Liver (tissue), 9 donors: Measurements from ENCODE around the gene PRKN. TPM values are rescaled to one million over a fixed set of nuclear protein-coding genes. Genes with fewer than 3 reads are reported as not detected.

Experiments used
- DNase-seq: peaks from one replicate; pipeline ENCODE4 v3.0.0-alpha.2; 2017; ENCODE audit warnings: low spot score
- H3K27ac ChIP-seq, 2 donors: one replicate each; pipeline ENCODE4 v1.7.0; 2013; ENCODE audit warnings: inconsistent platforms in 2 of 2, low read length in 2 of 2, control low read depth in 1 of 2, low read depth in 1 of 2, mild to moderate bottlenecking in 1 of 2
- H3K27me3 ChIP-seq, 4 donors: one replicate each; pipeline versions ENCODE4 v1.6.1 to v1.7.0; 2013; ENCODE audit warnings: low read length in 3 of 4, inconsistent platforms in 1 of 4, mild to moderate bottlenecking in 1 of 4, moderate library complexity in 1 of 4; ENCODE audit not compliant: control insufficient read depth in 4 of 4, insufficient read depth in 4 of 4
- H3K36me3 ChIP-seq, 4 donors: one replicate each; pipeline versions ENCODE4 v1.6.1 to v1.7.0; 2013; ENCODE audit warnings: low read length in 3 of 4, mild to moderate bottlenecking in 3 of 4, low read depth in 1 of 4, moderate library complexity in 1 of 4; ENCODE audit not compliant: control insufficient read depth in 4 of 4, insufficient read depth in 3 of 4
- H3K4me1 ChIP-seq, 4 donors: one replicate each; pipeline versions ENCODE4 v1.6.1 to v1.7.0; 2013; ENCODE audit warnings: low read length in 3 of 4, mild to moderate bottlenecking in 3 of 4, moderate library complexity in 1 of 4; ENCODE audit not compliant: control insufficient read depth in 4 of 4, insufficient read depth in 4 of 4
- H3K4me3 ChIP-seq, 3 donors: one replicate each; pipeline versions ENCODE4 v1.6.1 to v1.7.0; 2013; ENCODE audit warnings: low read length in 3 of 3, control low read depth in 1 of 3, low read depth in 1 of 3, mild to moderate bottlenecking in 1 of 3
- H3K9ac ChIP-seq, 2 donors: one replicate each; pipeline ENCODE4 v1.7.0; 2013; ENCODE audit warnings: low read length in 2 of 2, mild to moderate bottlenecking in 2 of 2, moderate library complexity in 2 of 2, control low read depth in 1 of 2, low read depth in 1 of 2
- H3K9me3 ChIP-seq, 4 donors: one replicate each; pipeline versions ENCODE4 v1.6.1 to v1.7.0; 2013; ENCODE audit warnings: low read length in 3 of 4; ENCODE audit not compliant: control insufficient read depth in 4 of 4
- EGR1 ChIP-seq, 2 donors: IDR thresholded peaks; 2 replicates each; pipeline ENCODE4 v1.6.1; 2016 to 2018; ENCODE audit warnings: antibody characterized with exemption in 2 of 2, low read depth in 2 of 2
- FOXA1 ChIP-seq: IDR thresholded peaks from 2 replicates; pipeline ENCODE4 v1.6.1; 2016; ENCODE audit warnings: antibody characterized with exemption
- FOXA2 ChIP-seq: IDR thresholded peaks from 2 replicates; pipeline ENCODE4 v1.6.1; 2016; ENCODE audit warnings: antibody characterized with exemption
- GABPA ChIP-seq, 2 donors: IDR thresholded peaks in 1 of 2; conservative IDR thresholded peaks in 1 of 2; 2 replicates each; pipeline ENCODE4 v1.6.1; 2016; ENCODE audit warnings: antibody characterized with exemption in 2 of 2, mild to moderate bottlenecking in 1 of 2, moderate library complexity in 1 of 2
- HNF4A ChIP-seq, 2 donors: conservative IDR thresholded peaks; 2 replicates each; pipeline ENCODE4 v1.6.1; 2016; ENCODE audit warnings: antibody characterized with exemption in 2 of 2, mild to moderate bottlenecking in 2 of 2
- HNF4G ChIP-seq: IDR thresholded peaks from 2 replicates; pipeline ENCODE4 v1.6.1; 2016; ENCODE audit warnings: antibody characterized with exemption
- JUND ChIP-seq, 2 donors: IDR thresholded peaks; 2 replicates each; pipeline ENCODE4 v1.6.1; 2016; ENCODE audit warnings: antibody characterized with exemption in 2 of 2
- NR2F2 ChIP-seq: IDR thresholded peaks from 2 replicates; pipeline ENCODE4 v1.6.1; 2016; ENCODE audit warnings: antibody characterized with exemption
- RAD21 ChIP-seq, 2 donors: IDR thresholded peaks; 2 replicates each; pipeline ENCODE4 v1.6.1; 2016; ENCODE audit warnings: antibody characterized with exemption in 2 of 2, mild to moderate bottlenecking in 2 of 2
- RXRA ChIP-seq, 2 donors: IDR thresholded peaks; 2 replicates each; pipeline ENCODE4 v1.6.1; 2017 to 2018; ENCODE audit warnings: antibody characterized with exemption in 2 of 2, mild to moderate bottlenecking in 1 of 2
- SP1 ChIP-seq: IDR thresholded peaks from 2 replicates; pipeline ENCODE4 v1.6.1; 2018; ENCODE audit warnings: antibody characterized with exemption, mild to moderate bottlenecking
- TAF1 ChIP-seq: conservative IDR thresholded peaks from 2 replicates; pipeline ENCODE4 v1.6.1; 2016; ENCODE audit warnings: antibody characterized with exemption, mild to moderate bottlenecking
- YY1 ChIP-seq: IDR thresholded peaks from 2 replicates; pipeline ENCODE4 v1.6.1; 2016; ENCODE audit warnings: antibody characterized with exemption, mild to moderate bottlenecking
- WGBS: extraction: QIAGEN DNeasy Blood & Tissue Kit; methylation state at CpG from one replicate; pipeline ENCODE4 v1.1.7; 2013; 5-methylcytosine and 5-hydroxymethylcytosine counted together
- polyA plus RNA-seq, 2 donors: library from polyadenylated mRNA; stranded (reverse) in 1 of 2; unstranded in 1 of 2; fragments of 200-250 nt in 1 of 2; fragments of >200 nt in 1 of 2; fragmentation: Nextera tagmentation in 1 of 2; extraction: Ambion mirVana in 1 of 2; gene quantifications; one replicate each; pipeline versions ENCODE4 v1.2.1 to v1.2.3, GENCODE V29; 2013 to 2015
- total RNA-seq, 2 donors: library from RNA; depleted of rRNA; stranded (reverse); fragments of >200 nt; gene quantifications; one replicate each; pipeline ENCODE4 v1.2.3, GENCODE V29; 2014
- TF ChIP-seq, protein P1 (sequence below): fragments of 150-350 bp; IDR thresholded peaks from 2 replicates; pipeline ENCODE4 v1.5.1; 2017; ENCODE audit warnings: improper control_type of control experiment, low read depth, low read length; ENCODE audit not compliant: missing input control
- TF ChIP-seq, protein P2 (sequence below): IDR thresholded peaks from 2 replicates; pipeline ENCODE4 v1.6.1; 2016; ENCODE audit warnings: antibody characterized with exemption
- TF ChIP-seq, protein P3 (sequence below): IDR thresholded peaks from 2 replicates; pipeline ENCODE4 v1.6.1; 2016; ENCODE audit warnings: antibody characterized with exemption, mild to moderate bottlenecking
- TF ChIP-seq, protein P4 (sequence below): IDR thresholded peaks from 2 replicates; pipeline ENCODE4 v1.6.1; 2016; ENCODE audit warnings: antibody characterized with exemption
- TF ChIP-seq, protein P5 (sequence below): IDR thresholded peaks from 2 replicates; pipeline ENCODE4 v1.6.1; 2016; ENCODE audit warnings: antibody characterized with exemption
- donor health status: healthy.
- donor health status: healthy.
- donor health status: healthy.
- donor health status: healthy.
- donor health status: healthy.

Gene PRKN
- total and polyA plus RNA-seq, 4 donors: 0.47 to 4.1 (median 3.2) TPM

DNA sequence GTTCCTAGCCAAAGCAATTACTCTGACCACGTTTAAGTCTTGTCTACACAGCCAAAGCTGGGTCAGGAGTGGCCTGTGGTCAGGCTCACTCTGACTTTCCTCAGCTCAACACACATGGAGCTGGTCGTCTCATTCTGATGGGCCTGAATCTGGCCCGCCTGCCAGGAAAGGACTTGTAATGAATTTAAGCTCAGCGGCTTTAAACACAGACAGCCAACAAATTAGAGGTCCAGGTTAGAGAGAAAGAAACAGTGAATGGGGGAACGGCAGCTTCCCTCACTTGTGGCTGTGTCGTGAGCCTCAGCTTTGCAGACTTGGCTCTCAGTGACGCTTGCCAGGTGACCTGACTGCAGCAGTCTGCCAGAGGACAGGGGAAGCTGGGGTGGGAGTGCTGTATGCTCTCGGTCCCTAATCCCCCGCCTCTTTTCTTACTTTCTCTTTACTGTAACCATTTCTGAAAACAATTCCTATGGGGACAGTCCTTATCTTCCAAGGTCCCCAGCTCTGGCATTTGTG lies 1331.8 kb downstream of the PRKN start:
- Histone ChIP-seq H3K27me3 (no peaks in the 10 kb centered on the region), H3K4me1 (peaks cover 0 to 3% (median 0%) of the 10 kb centered on the region in 4 donors), H3K9ac (no peak overlapping the region), H3K9me3 (no peaks in the 10 kb centered on the region), H3K36me3 (no peaks in the 10 kb centered on the region), H3K27ac (no peak overlapping the region), H3K4me3 (no peak overlapping the region)
- 84% methylated on average over 9 of the region's 9 CpGs for WGBS
- no peak for DNase-seq
- TF ChIP-seq, protein P1, sequence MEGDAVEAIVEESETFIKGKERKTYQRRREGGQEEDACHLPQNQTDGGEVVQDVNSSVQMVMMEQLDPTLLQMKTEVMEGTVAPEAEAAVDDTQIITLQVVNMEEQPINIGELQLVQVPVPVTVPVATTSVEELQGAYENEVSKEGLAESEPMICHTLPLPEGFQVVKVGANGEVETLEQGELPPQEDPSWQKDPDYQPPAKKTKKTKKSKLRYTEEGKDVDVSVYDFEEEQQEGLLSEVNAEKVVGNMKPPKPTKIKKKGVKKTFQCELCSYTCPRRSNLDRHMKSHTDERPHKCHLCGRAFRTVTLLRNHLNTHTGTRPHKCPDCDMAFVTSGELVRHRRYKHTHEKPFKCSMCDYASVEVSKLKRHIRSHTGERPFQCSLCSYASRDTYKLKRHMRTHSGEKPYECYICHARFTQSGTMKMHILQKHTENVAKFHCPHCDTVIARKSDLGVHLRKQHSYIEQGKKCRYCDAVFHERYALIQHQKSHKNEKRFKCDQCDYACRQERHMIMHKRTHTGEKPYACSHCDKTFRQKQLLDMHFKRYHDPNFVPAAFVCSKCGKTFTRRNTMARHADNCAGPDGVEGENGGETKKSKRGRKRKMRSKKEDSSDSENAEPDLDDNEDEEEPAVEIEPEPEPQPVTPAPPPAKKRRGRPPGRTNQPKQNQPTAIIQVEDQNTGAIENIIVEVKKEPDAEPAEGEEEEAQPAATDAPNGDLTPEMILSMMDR: no peak
- TF ChIP-seq, protein P2, sequence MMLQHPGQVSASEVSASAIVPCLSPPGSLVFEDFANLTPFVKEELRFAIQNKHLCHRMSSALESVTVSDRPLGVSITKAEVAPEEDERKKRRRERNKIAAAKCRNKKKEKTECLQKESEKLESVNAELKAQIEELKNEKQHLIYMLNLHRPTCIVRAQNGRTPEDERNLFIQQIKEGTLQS: no peak
- no peak for TF ChIP-seq NR2F2
- TF ChIP-seq JUND (IDR thresholded peaks at IDR 0.05): no peak
- no peak for TF ChIP-seq HNF4A (conservative IDR thresholded peaks at IDR 0.05)
- TF ChIP-seq FOXA2: no peak
- TF ChIP-seq EGR1 (IDR thresholded peaks at IDR 0.05; ENCODE audit: low read depth in 2 of 2): no peak
- no peak for TF ChIP-seq RXRA (IDR thresholded peaks at IDR 0.05)
- TF ChIP-seq YY1: no peak

DNA sequence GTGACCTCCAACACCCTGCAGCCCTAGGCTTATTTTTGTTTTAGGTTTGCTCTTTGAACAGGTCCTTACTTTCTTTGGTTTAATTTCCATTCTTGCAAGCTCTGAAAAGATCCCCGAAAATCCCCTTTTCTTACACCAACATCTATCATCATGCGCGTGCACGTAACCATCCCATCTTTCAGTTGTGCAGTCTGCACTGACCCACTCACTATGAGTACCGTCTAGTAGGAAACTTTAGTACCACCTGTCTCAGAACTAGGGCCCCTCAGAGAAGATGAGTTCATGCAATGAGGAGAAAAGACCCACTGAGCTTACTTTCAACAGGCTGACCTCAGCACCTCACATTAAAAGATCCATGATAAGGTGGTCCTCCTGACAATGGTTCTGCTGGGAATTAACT lies 1333.1 kb downstream of the PRKN start:
- no peak for DNase-seq
- WGBS: 89% methylated on average over 5 of the region's 5 CpGs
- H3K27ac ChIP-seq: no peak overlapping the region
- H3K9ac ChIP-seq: no peak overlapping the region
- no peak overlapping the region for H3K4me3 ChIP-seq
- H3K9me3 ChIP-seq: no peaks in the 10 kb centered on the region
- no peaks in the 10 kb centered on the region for H3K27me3 ChIP-seq
- H3K36me3 ChIP-seq: no peaks in the 10 kb centered on the region
- TF ChIP-seq, protein P3, sequence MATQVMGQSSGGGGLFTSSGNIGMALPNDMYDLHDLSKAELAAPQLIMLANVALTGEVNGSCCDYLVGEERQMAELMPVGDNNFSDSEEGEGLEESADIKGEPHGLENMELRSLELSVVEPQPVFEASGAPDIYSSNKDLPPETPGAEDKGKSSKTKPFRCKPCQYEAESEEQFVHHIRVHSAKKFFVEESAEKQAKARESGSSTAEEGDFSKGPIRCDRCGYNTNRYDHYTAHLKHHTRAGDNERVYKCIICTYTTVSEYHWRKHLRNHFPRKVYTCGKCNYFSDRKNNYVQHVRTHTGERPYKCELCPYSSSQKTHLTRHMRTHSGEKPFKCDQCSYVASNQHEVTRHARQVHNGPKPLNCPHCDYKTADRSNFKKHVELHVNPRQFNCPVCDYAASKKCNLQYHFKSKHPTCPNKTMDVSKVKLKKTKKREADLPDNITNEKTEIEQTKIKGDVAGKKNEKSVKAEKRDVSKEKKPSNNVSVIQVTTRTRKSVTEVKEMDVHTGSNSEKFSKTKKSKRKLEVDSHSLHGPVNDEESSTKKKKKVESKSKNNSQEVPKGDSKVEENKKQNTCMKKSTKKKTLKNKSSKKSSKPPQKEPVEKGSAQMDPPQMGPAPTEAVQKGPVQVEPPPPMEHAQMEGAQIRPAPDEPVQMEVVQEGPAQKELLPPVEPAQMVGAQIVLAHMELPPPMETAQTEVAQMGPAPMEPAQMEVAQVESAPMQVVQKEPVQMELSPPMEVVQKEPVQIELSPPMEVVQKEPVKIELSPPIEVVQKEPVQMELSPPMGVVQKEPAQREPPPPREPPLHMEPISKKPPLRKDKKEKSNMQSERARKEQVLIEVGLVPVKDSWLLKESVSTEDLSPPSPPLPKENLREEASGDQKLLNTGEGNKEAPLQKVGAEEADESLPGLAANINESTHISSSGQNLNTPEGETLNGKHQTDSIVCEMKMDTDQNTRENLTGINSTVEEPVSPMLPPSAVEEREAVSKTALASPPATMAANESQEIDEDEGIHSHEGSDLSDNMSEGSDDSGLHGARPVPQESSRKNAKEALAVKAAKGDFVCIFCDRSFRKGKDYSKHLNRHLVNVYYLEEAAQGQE: no peak
- no peak for TF ChIP-seq NR2F2
- TF ChIP-seq, protein P4, sequence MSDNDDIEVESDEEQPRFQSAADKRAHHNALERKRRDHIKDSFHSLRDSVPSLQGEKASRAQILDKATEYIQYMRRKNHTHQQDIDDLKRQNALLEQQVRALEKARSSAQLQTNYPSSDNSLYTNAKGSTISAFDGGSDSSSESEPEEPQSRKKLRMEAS: no peak
- TF ChIP-seq, protein P1: no peak
- TF ChIP-seq HNF4A (conservative IDR thresholded peaks at IDR 0.05): no peak
- TF ChIP-seq FOXA2: no peak
- no peak for TF ChIP-seq HNF4G
- no peak for TF ChIP-seq GABPA (IDR thresholded peaks at IDR 0.05 in 1 of 2, conservative IDR thresholded peaks at IDR 0.05 in 1 of 2)
- TF ChIP-seq, protein P2: no peak
- TF ChIP-seq EGR1 (IDR thresholded peaks at IDR 0.05; ENCODE audit: low read depth in 2 of 2): no peak
- no peak for TF ChIP-seq SP1
- TF ChIP-seq, protein P5, sequence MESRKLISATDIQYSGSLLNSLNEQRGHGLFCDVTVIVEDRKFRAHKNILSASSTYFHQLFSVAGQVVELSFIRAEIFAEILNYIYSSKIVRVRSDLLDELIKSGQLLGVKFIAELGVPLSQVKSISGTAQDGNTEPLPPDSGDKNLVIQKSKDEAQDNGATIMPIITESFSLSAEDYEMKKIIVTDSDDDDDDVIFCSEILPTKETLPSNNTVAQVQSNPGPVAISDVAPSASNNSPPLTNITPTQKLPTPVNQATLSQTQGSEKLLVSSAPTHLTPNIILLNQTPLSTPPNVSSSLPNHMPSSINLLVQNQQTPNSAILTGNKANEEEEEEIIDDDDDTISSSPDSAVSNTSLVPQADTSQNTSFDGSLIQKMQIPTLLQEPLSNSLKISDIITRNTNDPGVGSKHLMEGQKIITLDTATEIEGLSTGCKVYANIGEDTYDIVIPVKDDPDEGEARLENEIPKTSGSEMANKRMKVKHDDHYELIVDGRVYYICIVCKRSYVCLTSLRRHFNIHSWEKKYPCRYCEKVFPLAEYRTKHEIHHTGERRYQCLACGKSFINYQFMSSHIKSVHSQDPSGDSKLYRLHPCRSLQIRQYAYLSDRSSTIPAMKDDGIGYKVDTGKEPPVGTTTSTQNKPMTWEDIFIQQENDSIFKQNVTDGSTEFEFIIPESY: no peak
- TF ChIP-seq TAF1: no peak
- TF ChIP-seq YY1: no peak
- no peak for TF ChIP-seq RAD21 (IDR thresholded peaks at IDR 0.05)
- no peak for TF ChIP-seq JUND (IDR thresholded peaks at IDR 0.05)
- no peak for TF ChIP-seq RXRA (IDR thresholded peaks at IDR 0.05)
- no peak for TF ChIP-seq FOXA1
- H3K4me1 ChIP-seq: peaks cover 0 to 3% (median 0%) of the 10 kb centered on the region in 4 donors
